RPMI8226 (cell line): ENCODE data around the gene CDAN1.

Experiments used
- DNase-seq: peaks from one replicate; pipeline ENCODE4 v3.0.0-alpha.2; 2015

Gene CDAN1

DNA sequence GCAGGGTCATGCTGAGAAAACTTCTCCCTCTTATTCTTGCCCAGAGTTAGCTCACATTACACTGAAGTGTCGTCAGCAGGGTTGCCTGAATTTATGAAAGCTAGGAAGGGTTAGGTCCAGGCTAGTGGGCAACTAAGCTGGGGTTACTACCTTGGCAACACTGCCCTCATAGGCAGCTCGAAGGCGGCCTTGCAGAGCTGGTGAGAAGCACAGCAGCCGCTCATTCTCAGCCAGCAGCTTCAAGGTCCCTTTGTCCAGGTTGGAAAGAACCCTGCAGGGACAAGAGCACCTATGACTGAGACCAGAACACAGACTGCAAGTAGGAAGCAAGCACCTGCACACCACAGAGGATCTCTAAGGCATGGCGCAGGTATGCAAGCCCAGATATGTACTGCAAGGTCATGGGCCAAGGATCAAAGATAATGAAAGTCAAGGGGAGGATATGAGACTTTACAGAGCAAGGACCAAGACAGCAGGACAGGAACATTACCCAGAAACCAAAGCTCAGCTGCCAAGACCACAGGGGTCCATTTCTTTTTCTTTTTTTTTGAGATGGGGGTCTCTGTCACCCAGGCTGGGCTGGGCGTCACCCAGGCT, 2.8 kb downstream of the CDAN1 start:
- DNase-seq = no peak

DNA sequence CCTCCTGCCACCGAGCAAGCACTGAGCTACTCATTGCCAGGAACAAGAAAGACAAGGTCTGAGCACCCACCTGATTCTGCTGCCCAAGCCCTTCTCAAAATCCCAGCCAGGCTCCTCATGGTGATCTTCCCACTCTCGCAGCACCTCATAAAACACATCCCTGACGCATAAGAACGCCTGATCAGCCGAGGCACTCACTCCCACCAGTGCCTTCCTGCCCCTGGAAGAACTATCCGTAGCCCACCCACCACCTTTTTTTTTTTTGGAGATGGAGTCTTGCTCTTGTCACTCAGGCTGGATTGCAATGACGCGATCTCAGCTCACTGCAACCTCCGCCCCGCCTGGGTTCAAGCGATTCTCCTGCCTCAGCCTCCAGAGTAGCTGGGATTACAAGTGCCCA, 3.9 kb downstream of the CDAN1 start:
- no peak for DNase-seq

DNA sequence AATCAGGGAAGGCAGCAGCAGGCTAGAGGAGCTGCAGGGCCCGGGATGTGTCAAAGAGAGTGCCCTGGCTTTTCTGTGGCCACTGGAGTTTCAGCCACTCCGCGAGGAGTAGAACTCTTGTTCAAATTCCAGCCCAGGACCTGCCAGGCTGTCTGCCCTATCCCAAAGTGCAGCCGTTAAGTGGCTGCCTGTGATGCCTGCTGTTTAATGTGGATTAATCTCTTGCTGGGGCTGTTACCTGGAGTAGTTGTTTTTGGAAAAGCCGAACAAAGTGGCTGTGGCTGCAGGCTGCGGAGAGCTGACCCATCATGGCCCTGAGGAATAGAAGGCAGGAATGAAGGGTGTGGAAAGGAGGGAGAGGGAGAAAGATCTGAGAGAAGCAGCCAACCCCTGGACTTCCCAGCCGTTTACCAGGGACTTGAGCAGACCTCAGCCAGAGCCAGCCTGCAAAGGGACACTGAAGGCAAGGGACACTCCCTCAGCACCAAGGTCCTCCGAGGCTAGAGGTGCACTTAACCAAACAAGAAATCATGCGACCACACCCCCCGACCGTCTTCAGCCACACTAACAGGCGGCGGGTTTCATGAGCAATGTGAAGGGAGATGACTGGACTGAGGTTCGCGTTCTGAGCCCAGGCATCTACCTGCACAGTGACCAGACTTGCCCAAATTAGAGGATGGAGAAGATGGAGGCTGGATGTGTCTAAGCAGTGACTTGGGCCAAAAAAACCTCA, 4.7 kb downstream of the CDAN1 start:
- no peak for DNase-seq

DNA sequence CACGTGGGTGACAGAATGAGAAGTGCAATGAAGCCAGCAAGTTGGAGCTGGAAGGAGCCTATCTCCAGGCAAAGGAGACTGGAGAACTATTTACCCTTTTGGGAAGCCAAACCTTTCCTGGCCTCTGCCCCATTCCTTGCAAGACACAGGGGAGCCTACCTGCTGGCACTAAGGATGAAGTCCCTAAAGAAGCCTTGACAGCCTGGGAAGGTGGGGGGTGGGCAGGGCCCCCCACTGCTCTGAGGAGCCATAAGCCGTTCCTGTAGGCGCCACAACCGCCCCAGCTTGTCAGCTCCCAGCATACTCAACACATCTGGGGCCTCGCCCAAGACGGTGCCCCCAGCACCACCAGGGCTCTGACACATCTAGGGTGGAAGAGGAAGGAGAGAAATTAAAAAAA, 5.5 kb downstream of the CDAN1 start:
- DNase-seq = no peak

DNA sequence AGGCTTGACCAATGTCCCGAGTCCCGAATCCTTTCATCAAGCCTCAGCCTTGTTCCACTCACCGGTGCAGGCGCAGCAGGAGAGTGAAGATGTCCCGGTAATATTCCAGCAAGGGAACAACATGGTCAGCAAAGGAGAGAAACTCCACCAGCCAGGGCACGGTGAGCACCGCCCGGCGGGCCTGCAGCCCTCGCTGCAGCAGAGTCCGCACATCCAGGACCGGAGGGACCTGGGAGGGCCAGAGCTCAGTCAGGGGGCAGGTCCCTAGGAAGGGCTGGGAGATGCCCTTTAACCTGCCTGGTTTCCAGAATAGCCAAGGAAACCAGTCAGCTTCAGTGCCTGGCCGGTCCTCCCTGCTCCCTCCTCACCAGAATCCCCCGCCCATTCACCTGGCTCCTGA, 6.4 kb downstream of the CDAN1 start:
- no peak for DNase-seq

DNA sequence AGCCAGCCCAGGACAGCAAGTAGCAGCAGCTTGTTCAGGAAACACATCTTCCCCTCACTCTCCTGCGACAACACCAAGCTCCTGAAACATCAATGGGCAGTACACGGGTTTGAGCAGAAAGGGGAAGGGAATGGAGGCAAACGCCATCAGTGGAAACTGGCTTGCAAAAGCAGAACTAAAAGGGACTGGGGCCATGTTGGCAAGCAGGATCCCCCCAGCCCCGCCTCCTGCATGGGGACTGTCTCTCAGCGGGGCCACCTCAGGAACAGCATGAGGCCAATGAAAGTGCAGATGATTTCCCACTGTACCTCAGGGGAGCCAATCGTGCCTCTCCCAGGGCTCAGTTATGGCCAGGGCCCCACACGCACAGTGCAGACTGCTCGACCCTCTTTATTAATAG, 6.8 kb downstream of the CDAN1 start:
- DNase-seq = no peak

DNA sequence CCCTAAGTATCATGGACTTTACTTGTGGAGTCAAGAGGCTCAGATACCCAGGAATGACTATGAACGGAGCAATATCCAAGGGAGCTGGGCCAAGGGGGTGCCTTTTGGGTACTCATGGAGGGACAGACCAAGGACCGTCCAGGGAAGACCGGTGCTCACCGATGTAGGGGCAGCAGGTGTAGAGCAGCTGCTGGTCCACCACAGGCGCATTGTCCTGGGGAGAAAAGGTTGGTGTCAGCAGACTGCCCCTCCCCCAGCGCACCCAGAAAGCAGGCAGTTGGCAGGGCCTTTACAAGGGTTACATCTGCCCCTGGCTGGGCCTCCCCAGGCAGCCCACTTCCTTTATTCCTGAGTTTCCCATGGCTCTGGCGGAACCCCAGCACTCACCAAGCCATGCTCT, 7.5 kb downstream of the CDAN1 start:
- DNase-seq = no peak

DNA sequence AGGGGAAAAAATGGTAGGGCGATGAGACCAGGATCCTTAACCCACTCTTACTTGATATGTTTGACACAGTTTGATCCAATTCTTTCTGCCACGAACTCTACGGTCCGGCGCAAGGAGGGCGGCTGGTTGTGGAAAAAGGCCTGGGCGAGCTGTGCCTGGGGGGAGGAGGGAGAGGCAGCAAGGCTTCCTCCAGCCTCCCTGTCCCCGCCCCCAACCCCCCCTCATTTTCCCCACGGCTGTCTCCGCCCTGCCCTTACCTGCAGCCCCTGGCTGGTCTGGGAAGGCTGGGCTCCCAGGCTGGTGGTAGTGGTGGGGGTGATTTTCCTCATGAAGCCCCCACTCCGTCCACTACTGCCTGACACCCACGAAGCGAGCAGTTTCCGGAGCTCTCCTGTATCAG, 8.0 kb downstream of the CDAN1 start:
- no peak for DNase-seq

DNA sequence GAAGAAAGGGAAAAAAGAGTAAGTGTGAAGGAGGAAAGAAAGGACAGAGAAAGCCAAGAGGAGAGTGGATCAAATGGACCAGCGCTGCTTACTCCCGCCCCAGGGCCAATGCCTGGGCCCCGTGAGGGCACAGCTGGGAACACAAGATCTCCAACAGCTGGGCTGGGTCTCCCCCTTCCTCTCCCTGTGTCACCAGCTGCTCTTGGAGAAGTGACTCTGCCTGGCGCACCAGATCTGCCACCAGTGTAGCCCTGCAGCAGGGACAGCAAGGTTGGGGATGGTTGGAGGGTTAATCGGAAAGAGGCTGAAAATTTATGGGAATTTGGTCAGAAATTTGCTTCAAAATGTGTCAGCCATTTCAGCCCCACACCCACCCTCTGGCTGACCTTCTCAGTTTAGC, 8.4 kb downstream of the CDAN1 start:
- DNase-seq = no peak

DNA sequence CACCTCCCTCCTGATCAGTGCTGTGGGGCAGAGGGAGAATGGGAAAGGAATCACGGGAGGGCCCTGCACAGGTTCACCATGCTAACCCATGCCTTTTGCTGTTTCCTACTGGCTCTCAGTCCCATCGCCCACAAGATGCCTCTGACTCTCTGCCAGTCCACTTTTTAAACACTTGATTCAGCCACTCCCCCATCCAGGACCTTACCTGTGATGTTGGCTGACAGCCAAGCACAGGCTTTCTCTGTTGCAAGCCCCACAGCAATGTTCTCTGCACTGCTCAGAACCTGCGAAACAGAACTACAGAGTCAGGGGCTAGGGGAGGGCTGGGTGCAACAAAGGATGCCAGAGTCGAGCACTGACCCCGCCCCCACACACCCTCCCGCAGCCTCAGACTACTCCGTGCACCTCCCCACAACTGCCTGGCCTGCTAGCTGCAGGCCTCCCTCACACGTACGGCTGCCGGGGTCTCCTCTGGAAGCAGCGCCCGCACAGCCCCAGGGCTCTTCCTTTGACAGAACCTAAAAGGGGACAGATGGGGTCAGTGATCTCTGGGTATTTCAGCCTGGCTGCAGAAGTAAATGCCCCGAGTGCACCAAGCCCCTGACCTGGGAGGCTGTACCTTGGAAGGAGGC, 9.1 kb downstream of the CDAN1 start:
- DNase-seq = no peak

DNA sequence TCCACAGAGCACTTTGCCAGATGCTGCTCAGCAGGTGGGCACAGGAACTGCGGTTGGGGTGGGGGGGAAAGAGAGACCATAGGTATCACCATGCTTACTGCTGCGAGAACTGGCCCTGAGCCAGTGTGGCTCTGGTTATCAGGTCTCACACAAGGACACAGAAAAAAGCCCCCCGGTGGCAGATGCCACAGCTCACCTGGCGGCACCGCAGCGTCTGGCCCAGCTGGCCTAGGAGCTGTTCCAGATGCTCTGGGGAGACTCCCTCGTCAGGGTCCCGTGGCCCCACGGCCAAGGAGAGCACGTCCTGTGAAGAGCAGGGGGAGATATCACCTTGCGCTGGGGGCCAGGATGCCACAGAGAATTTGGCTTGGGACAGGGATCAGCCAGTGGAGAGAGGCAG, 10.8 kb downstream of the CDAN1 start:
- DNase-seq = no peak

DNA sequence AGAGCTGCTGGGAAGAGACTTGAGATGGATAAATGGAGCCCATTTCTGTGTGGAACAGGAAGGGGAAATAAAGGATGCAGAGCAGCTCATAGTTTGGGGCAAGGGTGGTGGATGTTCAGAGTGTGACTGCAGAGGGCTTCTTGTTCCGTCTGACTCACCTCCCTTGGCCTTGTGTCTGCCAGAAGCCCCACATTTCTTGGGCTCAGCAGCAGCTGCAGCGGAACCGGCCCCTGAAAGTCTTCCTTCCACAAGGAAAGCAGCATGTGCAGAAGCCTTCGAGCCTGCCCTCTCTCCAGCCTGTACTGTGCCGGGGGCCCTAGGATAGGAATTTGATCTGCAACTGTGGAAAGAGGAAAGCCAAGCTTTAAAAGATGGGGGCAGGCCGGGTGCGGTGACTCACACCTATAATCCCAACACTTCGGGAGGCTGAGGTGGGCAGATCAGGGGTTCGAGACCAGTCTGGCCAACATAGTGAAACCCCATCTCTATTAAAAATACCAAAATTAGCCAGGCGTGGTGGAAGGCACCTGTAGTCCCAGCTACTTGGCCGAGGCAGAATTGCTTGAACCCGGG, 11.5 kb downstream of the CDAN1 start:
- no peak for DNase-seq

DNA sequence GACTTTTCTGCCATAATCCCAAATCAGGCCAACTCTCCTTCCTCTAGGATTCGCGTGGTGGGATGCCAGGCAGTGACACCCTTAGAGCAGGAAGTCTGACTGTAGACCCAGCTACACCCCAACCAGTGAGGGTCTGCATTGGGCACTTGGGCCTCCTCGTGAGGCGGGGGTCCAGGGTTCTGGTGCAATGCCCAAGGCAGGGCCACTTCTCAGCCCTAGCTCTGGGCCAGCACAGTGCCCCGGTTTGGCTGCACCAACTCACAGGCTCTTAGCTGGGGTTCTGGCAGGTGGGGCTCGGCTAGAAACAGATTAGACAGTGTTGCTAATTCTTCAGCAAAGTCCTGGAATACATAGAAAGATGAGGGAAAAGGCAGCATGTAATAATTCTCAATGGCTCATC, 12.7 kb downstream of the CDAN1 start:
- no peak for DNase-seq

DNA sequence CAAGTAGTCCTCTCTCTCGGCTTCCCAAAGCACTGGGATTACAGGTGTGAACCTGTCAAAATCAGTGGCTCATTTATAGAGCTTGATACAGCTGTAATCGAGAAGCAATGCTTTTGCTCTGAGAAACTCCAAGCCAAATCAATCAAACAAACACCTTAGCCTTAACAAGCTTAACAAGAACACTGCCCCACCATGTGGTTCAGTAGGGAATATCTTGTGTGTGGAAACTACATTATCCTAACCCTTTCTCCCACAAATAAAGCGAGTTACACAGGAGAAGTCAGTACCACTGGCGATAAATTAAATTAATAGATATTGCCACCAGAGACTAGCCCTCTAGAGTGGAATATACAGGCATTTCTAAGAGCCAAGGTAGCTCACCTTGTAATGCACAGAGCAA, 13.9 kb downstream of the CDAN1 start:
- no peak for DNase-seq

DNA sequence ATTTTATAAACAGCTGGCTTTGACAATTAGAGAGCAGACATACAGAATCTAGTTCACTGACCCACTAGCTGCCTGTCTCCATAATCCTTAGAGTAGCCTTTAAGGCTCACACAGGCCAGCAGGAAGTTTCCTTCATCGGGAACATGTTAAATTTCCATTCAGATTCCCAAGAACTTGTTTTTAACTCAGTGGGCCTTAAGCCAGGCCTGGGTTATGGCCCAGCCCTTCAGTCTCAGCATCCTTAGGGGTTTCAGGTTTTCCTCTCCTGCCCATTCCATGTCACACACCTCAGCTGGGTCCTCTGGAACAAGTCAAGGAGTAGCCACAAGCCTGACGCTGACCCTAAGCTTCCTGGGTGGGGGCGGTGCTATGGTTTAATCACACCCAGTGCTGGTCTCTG, 15.0 kb downstream of the CDAN1 start:
- no peak for DNase-seq

DNA sequence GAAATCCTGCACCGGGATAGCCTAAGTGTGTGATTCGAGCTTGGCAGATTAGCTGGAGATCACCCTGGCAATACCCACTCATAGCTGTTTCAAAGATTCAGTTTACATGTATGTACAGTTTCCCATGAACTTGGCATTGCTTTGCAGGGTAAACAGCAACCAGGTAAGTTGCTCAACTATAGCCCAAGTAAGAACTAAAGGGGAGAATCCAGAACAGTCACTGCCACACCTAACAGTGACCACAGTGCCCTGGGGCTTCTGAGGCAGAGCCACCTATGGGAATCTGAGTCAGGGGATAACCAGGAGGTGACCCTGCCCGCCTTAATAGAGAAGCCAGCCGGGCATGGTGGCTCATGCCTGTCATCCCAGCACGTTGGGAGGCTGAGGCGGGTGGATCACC, 15.9 kb downstream of the CDAN1 start:
- no peak for DNase-seq

DNA sequence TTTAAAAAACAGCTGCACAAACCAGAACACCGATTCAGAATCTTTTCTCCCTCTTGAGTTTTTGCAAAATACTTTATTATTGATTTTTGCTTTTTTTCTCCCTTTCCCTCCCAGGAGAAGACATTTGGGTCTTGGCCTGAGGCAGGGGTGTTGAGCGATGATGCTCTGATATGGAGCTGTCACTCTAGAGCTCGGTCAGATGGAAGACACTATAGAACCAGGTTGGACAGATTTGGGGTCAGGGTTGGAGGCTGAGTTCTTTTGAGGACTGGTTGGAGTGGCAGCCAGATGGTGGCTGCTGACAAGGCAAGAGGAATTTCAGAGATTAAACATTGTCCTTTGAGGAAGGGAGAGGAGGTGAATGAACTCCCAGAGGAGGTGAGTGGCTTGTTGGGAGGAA, 16.9 kb downstream of the CDAN1 start:
- no peak for DNase-seq

DNA sequence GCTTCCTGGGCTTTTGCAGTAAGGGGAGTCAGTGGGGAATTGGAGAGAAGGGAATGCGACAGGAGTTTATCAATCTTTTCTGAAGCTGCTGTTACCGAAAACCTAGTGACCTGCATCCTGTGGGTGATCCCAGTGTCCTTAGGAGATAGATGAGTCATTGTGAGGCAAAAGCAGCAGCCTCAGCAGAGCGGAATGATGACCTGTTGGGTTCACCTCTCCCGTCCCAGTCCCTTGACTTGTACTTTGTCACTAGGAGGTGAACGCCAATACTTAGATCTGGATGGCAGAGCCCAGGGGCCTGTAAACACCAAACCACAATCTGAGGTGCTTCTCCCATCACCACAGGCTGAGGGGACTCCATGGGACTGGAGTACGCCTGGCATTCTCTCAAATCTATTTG, 17.9 kb downstream of the CDAN1 start:
- no peak for DNase-seq

DNA sequence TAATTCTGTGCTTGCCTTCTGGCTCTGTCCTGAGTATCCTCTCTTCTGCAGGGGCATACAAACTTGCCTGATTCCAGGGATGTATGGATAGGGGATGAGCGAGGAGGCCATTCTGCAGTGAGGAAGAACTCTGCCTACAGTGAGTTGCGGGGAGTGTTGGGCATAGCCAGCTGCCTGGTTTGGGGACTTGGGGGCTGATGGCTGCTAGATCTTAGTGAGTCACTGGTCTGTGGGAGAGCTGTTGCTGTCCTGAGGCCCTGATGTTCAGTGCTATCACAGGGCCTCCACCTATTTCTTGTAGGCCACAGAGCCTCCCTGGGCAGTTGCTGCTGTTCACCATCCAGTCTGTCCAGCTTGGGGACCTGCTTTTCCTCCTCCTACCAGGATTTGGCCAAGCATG, 20.3 kb downstream of the CDAN1 start:
- DNase-seq = no peak

DNA sequence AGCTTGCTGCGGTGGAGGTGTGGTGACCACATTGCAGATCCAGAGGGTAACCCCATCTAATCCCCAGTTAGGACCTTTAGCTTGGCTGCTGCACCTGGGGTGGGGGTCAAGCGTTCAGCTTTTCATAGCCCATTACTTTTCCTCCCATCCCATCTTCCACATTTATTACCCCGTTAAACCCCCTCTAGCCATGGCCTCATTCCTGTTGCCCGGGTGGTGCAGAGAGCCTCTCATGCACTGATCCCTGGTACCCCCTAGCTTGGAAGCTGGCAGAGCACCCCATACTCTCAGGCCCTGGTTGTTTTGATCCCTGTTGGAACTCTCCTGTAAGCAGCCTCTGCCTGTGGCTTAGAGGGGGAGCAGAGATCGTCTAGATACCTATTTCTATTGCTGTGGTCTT, 20.8 kb downstream of the CDAN1 start:
- no peak for DNase-seq

DNA sequence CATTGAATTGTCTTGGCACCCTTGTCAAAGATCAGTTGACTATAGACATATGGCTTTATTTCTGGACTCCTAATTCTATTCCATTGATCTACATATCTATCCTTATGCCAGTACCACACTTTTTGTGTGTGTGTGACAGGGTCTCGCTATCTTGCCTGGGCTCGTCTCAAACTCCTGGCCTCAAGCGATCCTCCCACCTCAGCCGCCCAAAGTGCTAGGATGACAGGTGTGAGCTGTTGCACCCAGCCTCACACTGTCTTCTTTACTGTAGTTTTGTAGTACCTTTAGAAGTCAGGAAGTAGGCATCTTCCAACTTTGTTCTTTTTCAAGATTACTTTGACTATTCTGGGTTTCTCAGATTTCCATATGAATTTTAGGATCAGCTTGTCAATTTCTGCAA, 24.3 kb downstream of the CDAN1 start:
- DNase-seq = no peak

DNA sequence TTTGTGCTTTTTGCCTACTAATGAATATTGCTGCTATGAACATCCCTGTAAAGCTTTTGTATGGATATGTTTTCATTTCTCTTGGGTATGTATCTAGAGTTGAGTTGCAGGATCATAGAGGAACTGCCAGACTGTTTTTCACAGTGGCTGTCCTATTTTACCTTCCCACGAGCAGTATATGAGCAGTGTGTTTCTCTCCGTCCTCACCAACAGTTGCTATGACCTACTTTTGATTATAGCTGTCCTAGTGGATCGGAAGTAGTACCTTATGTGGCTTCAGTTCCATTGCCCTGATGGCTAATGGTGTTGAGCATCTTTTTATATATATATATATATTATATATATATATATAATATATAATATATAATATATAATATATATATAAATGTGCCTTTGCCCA, 25.2 kb downstream of the CDAN1 start:
- DNase-seq = no peak

DNA sequence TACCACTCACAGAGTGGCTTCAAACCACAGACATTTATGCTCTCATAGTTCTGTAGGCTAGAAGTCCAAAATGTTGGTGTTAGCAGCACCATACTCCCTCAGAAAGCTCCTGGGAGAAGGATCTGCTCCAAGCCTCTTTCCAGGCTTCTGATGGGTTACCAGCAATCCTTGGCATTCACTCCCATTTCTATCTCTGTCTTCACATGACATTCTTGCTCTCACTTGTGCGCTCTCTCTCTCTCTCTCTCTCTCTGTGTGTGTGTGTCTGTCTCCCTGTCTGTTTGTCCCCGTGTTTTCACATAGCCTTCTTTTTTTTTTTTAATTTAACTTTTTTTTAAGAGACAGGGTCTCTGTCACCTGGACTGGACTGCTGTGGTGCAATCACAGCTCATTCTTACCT, 26.3 kb downstream of the CDAN1 start:
- DNase-seq = no peak

DNA sequence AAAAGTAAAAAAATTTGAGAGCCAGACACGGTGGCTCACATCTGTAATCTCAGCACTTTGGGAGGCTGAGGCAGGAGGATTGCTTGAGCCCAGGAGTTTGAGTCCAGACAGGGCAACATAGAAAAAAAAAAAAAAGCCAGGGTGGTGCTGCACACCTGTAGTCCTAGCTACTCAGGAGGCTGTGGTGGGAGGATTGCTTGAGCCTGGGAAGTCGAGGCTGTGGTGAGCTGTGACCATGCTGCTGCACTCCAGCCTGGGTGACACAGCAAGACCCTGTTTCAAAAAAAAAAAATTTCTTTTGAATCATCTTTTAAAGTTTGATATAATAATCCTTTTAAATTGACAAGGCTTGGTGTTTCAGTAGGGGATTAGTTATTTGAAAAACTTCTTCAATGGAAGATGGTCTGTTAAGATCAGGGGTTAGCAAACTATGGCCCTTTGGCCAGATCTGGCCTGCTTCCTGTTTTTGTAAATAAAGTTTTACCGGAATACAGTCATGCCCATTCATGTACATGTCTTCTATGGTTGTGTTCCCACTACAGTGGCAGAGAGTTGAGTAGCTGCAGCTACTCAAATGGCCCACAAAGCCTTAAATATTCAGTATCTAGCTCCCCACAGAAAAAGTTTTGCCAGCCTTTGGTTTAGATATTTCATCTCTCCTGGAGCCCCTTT, 28.9 kb downstream of the CDAN1 start:
- no peak for DNase-seq
